A549 treated with ZK216348 at 1 μM for 4 hours (cell line): ENCODE results near the gene B3GALT2. TPM values are rescaled to one million over a fixed set of nuclear protein-coding genes. Genes with fewer than 3 reads are reported as not detected.

Experiments used
- total RNA-seq: library from RNA; stranded (reverse); fragments of 200-300 nt; extraction: Qiagen RNA extraction; gene quantifications from 5 replicates; pipeline ENCODE4 v1.2.3, GENCODE V29; 2022; ENCODE audit warnings: low read depth

B3GALT2 gene, protein sequence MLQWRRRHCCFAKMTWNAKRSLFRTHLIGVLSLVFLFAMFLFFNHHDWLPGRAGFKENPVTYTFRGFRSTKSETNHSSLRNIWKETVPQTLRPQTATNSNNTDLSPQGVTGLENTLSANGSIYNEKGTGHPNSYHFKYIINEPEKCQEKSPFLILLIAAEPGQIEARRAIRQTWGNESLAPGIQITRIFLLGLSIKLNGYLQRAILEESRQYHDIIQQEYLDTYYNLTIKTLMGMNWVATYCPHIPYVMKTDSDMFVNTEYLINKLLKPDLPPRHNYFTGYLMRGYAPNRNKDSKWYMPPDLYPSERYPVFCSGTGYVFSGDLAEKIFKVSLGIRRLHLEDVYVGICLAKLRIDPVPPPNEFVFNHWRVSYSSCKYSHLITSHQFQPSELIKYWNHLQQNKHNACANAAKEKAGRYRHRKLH
- total RNA-seq, result not detected in 5 replicates

DNA sequence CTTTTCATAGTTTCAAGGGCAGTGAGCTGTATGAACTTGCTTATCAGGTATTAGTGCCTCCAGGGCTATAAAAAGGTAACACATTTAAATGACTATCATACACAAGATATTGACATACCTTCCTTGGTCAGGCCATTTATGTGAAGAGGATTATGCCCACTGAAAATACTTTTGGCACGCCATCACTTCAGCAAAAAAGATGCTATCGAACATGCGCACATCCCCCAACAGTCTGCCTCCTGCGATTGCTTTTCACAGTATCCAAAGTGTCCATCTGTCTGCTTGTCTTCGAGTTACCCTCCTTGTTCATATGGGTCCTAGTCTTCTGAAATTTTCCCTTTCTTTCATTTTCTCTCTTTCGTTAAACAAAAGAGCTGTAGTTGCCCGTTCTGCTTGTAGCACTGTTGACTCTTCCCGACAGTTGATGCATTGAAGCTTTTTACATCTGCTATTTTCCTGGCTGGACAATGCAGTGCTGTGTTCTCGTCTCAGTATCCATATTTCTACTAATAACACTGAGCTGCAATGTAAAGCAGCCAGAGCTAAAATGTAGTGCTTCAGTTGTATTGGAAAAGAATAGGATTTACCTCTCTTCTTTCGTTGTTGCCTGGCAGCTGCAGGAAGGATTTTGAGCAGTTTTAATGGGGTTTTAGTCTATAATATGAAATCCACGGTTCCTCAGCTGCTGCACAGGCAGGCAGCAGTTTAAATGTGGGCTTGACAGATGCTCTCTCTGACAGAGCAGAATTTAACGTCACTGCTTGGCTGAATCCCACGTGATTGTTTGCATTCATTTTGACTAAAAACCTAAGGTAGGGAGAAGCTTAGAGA lies at the start of gene B3GALT2:
Gene B3GALT2, minus strand, starts transcription at position 713 of the 831 bp plus-strand sequence. CDS start 5,051 bp downstream, outside the sequence.

Other genes starting within 250 kb of the B3GALT2 start
- 34.8 to 52.3 TPM (median 43.5 TPM) in 5 replicates for gene UCHL5, start 127.3 kb downstream of the B3GALT2 start, total RNA-seq
- 20.2 to 26.9 TPM (median 26.5 TPM) in 5 replicates for gene RO60, start 127.0 kb downstream of the B3GALT2 start, total RNA-seq
- gene GLRX2, start 81.2 kb downstream of the B3GALT2 start, total RNA-seq, result 40.4 to 49.1 TPM (median 45.4 TPM) in 5 replicates
- gene CDC73, start 64.6 kb downstream of the B3GALT2 start, total RNA-seq, result 29.1 to 40.6 TPM (median 34.2 TPM) in 5 replicates